Activated naive CD4-positive, alpha-beta T cell (primary cell): Measurements from ENCODE around the gene CS.
"Not testable (repeated sequence)": the region's sequence is repeated elsewhere in the genome, so short reads cannot be mapped to it uniquely, and the experiment has no call there.

ENCODE experiments used
- DNase-seq, 4 experiments: peaks; one replicate each; lab custom pipeline; 2025; lab: John Stamatoyannopoulos, UW

The CS gene

DNA sequence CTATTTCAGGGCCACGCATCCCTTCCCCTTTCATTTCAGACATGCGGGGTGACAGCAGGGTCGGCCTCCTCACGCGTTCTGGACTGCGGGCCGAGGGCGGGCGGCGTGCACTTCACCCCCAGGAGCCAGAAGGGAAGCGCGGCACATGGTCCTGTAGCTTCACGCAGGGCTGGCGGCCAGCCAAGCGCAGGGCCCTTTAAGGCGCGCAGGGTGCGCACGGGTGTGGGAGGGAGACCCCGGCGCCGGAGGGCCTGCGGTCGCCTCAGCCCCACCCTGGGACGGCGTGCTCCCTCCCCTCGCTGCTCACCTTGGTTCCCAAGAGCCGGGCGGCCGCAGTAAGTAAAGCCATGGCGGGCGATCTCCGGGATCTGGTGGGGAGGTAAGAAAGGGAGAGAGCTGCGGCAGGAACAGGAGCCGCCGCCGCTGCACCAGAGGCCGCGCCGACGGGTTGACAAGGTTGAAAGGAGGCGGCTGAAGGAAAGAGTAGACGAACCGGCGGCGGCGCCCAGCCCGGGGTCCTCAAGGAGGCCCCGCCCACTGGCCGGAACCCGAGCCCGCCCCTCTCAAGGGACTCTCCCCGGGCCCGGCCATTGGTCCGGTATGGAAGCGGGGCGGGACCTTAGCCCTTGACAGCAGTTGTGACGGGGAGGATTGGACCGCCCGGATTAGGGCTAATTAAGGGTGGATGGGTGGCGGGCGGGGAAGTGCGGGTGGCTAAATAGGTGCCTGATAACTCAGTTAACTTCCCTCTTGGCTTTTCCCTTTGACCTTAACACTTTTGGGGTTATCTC is at the start of gene CS:
Gene CS, minus strand, starts transcription at position 478 of the 791 bp plus-strand sequence. Its CDS starts 129 bp downstream, at position 349.
- peak; percentile 87 to 98 (median 96) for DNase-seq

DNA sequence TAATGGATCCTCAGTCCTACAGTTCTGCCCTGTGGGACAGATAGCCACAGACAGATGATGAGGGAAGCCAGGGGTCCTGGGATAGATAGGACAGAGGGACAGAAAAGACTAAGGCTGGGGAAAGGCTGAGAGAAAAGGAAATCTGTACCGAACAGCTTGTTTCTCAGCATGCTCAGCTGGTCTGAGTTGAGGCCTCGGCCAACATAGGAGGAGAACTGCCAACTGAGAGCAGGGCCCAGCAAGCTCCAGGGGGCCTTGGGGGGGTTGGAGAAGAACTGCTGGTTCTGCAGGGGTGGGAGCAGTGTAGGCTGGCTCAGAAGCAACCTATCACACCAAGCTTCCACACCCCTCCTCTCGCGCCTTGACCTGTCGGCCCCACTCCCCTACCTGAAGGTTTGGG is 48.6 kb upstream of the CS start:
- DNase-seq: no peak

DNA sequence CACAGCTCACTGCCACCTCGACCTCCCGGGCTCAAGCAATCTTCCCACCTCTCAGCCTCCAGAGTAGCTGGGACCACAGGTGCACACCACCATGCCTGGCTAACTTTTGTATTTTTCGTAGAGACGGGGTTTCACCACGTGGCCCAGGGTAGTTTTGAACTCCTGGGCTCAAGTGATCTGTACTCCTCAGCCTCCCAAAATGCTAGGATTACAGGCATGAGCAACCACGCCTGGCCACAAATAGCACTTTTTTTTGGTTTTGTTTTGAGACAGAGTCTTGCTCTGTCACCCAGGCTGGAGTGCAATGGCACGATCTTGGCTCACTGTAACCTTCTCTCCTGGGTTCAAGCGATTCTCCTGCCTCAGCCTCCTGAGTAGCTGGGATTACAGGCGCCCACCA is 47.1 kb upstream of the CS start:
- not testable (repeated sequence) for DNase-seq

DNA sequence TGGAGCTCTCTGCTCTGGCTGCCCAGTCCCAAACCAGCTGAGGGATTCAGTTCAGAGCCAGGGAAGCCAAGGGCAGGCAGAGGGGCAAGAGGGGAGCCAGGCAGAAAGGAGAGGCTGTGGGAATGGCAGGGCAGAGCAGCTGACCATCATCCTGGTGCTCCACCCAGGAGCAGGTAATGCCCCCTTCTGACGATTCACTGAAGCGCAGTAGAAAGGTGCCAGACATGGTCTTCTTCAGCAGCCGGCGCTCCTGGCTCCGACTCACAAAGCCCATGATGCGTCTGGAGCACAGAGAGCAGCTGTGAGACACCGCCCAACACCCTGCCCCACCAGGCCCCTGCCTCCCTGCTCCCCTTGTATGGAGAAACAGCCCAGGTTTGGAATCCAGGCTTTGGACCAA is 46.5 kb upstream of the CS start:
- DNase-seq: no peak

DNA sequence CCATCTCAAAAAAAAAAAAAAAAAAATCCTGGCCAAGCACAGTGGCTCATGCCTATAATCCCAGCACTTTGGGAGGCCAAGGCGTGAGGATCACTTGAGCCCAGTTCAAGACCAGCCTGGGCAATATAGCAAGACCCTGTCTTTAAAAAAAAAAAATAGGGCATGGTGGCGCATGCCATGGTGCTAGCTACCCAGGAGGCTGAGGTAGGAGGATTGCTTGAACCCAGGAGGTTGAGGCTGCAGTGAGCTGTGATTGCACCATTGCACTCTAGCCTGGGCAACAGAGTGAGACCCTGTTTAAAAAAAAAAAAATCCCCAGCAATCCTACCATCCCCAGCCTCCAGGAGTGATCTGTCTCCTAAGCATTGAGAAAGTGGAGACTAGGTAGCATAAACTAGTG is 42.2 kb upstream of the CS start:
- not testable (repeated sequence) for DNase-seq

DNA sequence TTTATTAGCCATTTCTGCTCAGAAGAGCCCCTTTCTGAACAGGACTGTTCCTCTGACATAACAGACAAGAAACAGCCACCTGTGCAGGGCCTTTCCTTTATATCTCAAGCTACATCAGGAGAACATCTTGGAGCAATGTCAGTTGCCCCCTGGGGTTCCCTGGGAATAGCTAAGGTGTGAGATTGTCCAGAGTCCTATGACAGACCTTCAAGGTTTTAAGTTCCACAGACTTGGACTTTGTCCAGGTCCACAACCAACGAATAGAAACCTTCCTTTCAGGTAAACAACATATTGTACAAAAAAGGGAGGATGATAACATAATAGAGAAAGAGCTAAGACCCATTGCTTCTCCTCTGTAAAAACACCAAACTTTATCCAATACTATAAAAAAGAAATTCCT is 41.5 kb upstream of the CS start:
- no peak for DNase-seq

DNA sequence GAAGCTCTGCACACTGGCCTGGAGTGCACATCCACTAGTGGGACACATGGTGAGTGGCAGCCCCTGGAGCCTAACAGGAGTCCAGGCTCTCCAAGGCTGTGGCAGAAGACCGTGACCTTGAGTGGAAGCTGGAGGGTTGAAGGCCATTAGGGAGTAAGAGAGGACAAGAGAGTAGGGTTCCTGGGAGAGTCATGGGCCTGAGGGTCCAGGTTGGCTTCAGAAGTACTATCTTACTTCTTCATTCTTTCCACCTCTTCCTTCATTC is 39.0 kb upstream of the CS start:
- no peak for DNase-seq

DNA sequence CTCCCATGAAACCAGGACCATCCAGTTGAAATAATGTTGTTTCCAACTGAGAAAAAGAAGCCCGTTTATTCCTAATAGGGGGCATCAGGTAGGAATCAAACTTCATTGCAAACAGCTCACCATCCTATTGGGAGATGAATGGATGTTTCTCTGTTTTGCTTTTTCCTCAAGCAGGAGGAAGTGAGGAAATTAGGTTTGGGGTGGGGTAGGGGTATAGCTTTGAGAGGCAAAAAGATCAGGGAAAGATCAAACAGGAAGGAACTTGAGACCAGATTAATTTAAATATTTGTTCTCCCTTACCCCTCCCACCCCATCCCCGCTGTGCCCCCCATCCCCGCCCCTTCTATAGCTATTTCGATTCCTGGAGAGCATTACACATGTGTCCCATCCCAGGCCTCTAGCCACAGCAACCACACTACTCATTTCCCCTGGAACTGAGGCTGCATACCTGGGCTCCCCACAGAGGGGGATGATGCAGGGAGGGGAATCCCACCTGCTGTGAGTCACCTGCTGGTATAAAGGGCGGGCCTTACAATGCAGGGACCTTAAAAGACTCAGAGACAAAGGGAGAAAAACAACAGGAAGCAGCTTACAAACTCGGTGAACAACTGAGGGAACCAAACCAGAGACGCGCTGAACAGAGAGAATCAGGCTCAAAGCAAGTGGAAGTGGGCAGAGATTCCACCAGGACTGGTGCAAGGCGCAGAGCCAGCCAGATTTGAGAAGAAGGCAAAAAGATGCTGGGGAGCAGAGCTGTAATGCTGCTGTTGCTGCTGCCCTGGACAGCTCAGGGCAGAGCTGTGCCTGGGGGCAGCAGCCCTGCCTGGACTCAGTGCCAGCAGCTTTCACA is 38.4 kb upstream of the CS start, which contains the start of gene IL23A:
Gene IL23A, plus strand, starts transcription at position 577 of the 850 bp plus-strand sequence. Its CDS starts 161 bp downstream, at position 738.
- peak; percentile 38 to 68 (median 56) for DNase-seq

DNA sequence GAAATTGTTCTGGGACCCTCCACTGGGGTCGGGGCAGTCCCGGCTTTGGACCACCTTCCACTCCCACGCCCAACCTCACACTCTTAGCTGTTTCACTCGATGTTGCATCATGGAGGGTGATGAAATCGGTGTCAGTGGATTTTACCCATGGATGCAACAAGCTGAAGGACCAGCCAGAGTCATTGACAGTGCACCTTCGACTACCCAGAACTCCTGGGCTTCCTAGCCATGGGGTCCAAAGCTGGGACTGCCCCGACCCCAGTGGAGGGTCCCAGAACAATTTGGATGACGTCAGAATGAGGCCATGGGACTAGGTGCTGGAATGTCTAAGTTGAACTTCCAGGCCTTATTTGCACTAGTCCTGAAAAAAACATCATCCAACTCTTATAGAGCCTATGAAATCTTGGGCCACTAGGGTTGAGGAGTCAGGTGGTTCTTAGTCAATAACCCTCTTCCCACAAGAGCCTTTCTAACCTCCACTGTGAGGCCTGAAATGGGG is 37.7 kb upstream of the CS start:
- no peak for DNase-seq

DNA sequence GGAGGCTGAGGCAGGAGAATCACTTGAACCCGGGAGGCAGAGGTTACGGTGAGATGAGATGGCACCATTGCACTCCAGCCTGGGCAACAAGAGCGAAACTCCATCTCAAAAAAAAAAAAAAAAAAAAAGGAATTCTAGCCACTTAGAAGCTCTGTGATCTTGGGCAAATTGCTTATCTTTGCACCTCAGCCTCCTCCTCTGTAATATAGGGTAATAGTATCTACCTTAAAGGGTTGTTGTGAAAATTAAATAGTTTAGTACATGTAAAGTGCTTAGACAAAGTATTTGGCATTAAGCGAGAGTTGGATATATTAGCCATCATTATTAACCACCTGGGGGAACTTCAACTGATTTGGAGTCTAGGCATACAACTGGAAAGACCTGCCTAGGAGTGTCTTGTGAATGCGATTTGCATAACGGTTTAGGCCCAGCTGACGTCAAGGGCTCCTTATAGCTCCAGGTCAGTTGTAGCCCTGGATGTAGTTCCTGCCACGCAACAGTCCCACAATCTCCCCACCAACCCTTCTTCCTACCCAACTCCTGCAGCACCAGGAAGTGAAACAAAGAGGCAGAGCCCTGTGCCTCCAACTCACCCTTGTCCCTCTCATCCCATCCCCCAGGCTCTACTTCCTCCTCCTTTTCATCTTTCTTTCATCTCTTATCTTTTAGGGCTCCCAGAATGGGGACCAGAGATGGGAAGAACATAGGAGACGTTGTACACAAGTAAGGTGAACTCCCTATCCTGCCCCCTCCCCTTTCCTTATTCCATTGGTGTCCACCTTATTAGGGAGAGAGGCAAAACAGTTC is 36.4 kb upstream of the CS start:
- no peak for DNase-seq

DNA sequence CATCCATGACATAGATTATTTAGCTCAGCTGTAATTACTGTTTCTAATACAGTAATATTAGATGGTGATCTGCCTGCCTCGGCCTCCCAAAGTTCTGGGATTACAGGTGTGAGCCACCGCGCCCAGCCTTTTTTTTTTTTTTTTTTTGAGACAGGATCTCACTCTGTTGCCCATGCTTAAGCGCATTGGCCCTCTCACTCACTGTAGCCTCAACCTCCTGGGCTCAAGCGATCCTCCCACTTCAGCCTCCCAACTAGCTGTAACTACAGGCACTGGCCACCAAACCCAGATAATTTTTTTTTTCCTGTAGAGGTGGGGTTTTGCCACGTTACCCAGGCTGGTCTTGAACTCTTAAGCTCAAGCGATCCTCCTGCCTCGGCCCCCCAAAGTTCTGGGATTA is 35.4 kb upstream of the CS start:
- not testable (repeated sequence) for DNase-seq

DNA sequence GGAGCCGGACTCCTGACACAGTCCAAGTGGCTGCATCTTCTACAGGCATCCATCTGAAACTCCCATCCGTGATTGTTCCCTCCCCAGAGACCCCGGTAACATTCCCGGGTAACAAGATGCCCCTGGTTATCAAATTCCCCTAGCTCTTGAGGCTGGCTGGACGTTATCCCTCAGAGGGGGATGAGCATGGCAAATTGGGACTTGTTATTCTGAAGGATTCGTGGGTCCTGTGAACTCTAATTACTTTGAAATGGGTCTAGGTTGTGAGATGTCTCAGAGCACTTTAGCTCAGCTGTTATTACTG is 34.3 kb upstream of the CS start:
- DNase-seq: no peak

DNA sequence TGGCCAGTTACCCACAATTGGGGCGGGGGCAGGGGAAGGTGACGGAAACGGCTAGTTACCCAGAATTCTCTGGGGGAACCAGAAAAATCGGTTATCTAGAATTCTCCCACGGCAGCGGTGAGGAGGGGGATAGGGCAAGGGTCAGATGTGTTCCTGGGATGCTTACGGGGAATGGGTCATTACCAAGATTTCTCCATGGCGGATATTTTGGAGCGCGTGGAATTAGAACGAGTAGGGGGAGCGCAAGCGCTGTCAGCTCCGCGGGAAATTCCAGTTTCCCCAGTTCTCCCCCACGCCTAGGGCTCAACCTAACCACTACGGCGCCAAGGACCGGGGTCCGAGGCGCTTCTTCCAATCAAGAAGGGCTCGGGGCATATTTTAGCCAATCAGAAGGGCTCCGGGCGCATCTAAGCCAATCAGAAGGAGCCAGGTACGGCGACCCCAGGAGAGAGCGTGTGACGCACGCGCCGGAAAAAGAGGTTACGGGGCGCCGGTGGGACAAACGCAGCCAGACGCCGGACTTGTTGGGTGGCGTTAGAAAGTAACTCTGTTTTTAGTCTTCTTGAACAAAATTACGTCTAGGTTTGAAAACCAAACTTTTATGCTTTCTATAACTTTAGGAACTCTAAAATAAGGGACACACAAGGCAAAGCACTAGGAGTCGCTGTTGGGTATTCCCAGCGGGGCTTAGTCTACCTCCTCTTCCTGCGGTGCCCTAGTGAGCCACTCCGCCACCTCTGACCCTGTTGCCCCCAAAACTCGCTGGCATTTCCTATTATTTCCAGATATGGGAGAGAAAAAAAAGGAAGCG is 33.8 kb upstream of the CS start, which contains the start of gene PAN2:
Gene PAN2, minus strand, starts transcription at position 322 of the 811 bp plus-strand sequence. CDS start 906 bp downstream, outside the sequence.
- peak; percentile 67 to 84 (median 74) for DNase-seq

DNA sequence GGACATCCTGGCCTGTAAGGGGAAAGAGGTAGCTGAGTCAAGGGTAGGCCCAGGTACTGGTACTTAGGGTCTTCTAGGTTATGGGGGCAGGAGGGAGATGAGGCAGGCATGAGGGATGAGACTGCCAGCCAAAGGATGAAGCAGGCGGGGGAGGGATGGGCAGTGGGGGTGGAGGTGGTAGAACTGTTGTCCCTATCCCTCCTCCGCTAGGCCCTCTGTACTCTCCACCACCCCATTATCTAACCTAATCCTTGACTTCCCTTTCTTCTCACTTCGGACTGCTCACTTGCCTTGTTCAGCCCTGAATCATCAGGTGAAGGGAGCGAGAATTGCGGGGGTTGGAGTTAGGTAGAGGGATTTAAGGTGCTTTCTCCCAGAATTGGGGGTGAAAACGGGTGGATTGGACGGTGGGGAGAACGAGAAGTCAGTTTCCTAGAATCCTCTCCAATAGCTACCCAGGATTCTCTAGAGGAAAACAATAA is 33.1 kb upstream of the CS start:
- DNase-seq: no peak

DNA sequence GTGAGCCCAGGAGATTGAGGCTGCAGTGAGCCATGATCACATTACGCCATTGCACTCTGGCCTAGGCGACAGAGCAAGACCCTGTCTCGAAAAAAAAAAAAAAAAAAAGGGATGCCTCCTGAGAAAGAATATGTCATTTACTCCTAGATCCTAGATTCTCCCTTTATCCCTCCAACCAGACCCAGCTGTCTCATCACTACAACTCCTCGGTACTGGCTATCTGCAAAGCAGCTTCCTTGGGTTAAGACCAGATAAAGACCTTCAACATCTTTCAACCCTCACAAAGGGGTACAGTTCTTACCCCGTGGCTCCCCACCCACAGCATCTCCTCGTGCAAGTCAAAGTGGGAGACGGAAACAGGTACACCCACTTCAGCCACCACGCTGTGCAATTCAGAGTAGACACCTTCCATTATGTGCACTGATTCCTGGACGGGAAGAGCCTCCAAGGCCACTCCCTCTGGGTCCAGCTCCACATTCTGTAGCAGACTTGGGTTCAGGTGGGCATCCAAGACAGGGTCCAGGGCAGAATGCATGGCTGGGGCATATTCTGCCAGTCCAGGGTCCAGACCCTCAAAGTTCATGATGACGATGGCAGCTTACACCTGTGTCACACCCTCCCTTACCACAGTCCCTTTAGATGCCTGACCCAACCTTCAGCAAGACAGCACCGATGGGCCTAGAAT is 32.5 kb upstream of the CS start:
- DNase-seq: no peak

DNA sequence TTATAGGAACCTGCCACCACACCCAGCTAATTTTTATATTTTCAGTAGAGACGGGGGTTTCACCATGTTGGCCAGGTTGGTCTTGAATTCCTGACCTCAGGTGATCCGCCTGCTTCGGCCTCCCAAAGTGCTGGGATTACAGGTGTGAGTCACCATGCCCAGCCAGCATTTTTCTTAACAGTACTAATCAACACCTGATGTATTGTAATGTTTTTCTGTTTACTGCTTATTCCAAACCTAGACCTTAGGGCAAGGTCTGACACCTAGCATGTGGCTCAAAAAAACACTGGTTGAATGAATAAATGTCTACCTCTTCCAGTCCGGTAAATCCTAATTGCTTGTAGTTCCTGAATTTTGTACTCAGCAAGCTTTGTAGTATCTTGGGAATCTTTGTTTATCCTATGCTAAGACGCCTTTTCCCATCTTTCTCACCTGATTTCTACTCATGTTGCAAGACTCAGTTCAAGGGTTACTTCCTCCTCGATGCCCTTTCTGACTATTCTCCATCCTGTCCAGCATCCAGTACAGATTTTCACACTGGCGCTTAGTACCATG is 30.9 kb upstream of the CS start:
- DNase-seq: no peak

DNA sequence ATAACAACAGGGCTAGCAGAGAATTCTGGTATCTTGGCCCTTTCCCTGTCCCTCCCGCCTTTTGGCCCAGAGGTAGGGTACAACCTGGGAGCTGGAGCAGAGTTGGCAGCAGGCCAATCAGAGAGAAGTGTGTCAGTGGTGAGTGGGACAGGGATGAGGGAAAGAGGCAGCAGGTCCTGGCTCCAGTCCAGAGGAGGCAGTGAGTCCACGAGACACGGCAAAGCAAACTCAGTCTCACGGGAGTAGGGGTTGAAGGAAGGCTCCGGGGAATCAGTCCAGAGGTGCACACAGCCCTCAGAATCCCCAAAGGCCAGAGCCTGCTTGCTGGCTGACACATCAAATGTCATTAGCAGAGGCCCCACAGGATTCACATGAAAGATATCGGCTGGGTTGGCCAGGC is 26.4 kb upstream of the CS start:
- DNase-seq: no peak

DNA sequence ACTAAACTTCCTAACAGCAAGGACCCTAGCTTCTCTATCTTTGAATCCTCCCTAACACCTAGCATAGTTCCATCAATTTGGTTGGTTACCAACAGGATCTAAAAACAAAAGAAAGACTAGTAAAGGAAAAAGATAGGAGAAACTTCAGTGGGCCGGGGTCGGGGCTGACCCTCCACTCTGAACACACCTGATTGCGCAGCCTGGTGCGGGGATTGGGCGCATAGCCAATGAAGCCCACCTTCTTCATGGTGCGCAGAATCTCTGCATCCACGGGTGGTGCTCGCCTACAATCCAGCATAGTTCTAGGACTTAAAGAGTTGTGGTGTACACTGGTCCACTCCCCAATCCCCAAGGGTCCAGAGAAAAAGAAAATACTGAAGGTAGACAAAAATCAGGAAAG is 26.0 kb upstream of the CS start:
- DNase-seq: no peak

DNA sequence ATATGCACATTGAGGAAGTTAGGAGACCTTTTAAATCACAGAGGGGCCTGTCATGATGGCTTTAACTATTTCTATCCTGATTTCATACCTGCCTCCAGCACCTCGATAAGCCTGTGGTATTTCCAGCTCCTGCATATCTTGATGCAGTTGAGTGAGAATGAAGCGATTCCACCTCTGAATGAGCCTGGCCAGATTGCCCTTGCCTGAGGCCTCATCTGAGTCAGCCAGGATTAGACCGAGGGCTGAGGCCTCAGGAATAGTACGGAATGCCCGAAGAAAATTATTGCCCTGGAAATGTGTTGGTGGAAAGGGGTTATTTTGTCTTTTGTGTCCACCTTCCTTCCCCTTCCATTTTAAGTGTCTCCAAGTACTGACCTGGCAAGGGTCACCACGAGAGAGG is 24.1 kb upstream of the CS start:
- DNase-seq: no peak

DNA sequence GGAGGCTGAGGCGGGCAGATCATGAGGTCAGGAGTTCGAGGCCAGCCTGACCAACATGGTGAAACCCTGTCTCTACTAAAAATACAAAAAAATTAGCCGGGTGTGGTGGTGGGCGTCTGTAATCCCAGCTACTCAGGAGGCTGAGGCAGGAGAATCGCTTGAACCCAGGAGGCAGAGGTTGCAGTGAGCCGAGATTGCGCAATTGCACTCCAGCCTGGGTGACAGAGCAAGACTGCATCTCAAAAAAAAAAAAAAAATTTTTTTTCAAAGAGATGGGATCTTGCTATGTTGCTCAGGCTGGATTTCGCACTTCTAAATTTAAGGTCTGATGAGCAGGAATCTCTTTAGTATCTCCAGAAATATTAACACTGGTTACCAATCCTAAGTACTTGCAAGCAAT is 21.5 kb upstream of the CS start:
- DNase-seq: not testable (repeated sequence)
